ENCODE data around the gene ZNF688. TPM values are rescaled to one million over a fixed set of nuclear protein-coding genes. Genes with fewer than 3 reads are reported as not detected.
"Not testable (repeated sequence)": the region's sequence is repeated elsewhere in the genome, so short reads cannot be mapped to it uniquely, and the experiment has no call there.

The ZNF688 gene
- polyA plus RNA-seq (ENCODE audit: insufficient read length), result 13.6 TPM
- long read RNA-seq, donor 1, transcript ZNF688-201 (3 exons, 2,506 nt), result major isoform, 7 of 9 reads
- long read RNA-seq, donor 1, partial matches to known transcripts, result 0 of 9 reads
- long read RNA-seq, donor 1, other reads (novel, unspliced or antisense), result 0 of 9 reads
- long read RNA-seq, donor 2, transcript ZNF688-201 (3 exons, 2,506 nt), result major isoform, 5 of 7 reads
- long read RNA-seq, donor 2, partial matches to known transcripts, result 0 of 7 reads
- long read RNA-seq, donor 2, other reads (novel, unspliced or antisense), result 0 of 7 reads
- long read RNA-seq, donor 3, partial matches to known transcripts, result 0 of 6 reads
- long read RNA-seq, donor 3, other reads (novel, unspliced or antisense), result 0 of 6 reads
- long read RNA-seq, donor 4, partial matches to known transcripts, result 0 of 1 reads
- long read RNA-seq, donor 4, other reads (novel, unspliced or antisense), result 0 of 1 reads
- long read RNA-seq, donor 5, transcript ZNF688-201 (3 exons, 2,506 nt), result major isoform, 12 of 17 reads
- long read RNA-seq, donor 5, transcript ZNF688-204 (2 exons, 1,414 nt), result minor isoform, 5 of 17 reads
- long read RNA-seq, donor 5, partial matches to known transcripts, result 0 of 17 reads
- long read RNA-seq, donor 5, other reads (novel, unspliced or antisense), result 0 of 17 reads
- long read RNA-seq, donor 6, transcript ZNF688-201 (3 exons, 2,506 nt), result major isoform, 13 of 16 reads
- long read RNA-seq, donor 6, partial matches to known transcripts, result 0 of 16 reads
- long read RNA-seq, donor 6, other reads (novel, unspliced or antisense), result 0 of 16 reads
- long read RNA-seq, donor 7, transcript ZNF688-201 (3 exons, 2,506 nt), result major isoform, 6 of 10 reads
- long read RNA-seq, donor 7, partial matches to known transcripts, result 0 of 10 reads
- long read RNA-seq, donor 7, other reads (novel, unspliced or antisense), result 0 of 10 reads
- long read RNA-seq, donor 8, partial matches to known transcripts, result 0 of 5 reads
- long read RNA-seq, donor 8, other reads (novel, unspliced or antisense), result 0 of 5 reads

GRCh38 chr16:30571445-30572322, at the start of gene ZNF688:
ZNF688 (minus strand) TSS chr16:30571714; CDS start chr16:30571629, 85 bp downstream.
- peak; percentile 98 for DNase-seq

- DNase-seq, result no peak
Observed at GRCh38 chr16:30620169-30620568, 48.7 kb upstream of the ZNF688 start.

DNA sequence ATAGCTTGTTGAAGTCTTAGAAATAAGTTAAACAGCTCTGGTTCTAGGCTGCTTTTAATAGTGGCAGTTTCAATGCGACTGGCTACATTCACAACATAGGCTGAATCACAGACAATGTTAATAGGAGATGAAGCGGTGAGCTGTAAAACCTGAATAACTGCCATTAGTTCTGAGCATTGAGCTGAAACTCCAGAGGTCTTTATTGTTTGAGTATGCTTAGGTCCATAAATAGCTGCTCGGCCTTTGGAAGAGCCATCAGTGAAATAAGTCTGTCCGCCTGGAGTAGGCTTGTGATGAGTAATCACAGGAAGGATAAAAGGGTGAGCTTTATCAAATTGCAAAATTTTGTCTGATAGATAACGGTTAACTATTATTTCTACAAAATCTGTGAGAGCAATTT, 48.1 kb upstream of the ZNF688 start:
- no peak for DNase-seq

DNA sequence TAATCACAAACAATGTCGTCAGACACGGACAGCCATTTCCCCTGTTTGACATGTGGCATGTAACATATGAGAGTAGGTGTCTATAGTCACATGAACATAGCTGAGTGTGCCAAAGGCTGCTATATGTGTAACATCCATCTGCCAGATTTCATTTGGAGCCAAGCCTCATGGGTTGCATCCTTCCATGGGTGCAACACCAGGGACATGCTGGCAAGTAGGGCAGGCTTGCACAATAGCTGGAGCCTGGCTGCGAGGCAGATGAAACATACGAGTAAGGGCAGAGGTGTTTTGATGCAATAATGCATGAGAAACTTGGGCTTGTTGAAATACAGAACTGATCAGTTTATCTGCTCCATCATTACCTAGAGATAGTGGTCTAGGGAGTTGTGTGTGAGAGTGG, 47.7 kb upstream of the ZNF688 start:
- no peak for DNase-seq

DNA sequence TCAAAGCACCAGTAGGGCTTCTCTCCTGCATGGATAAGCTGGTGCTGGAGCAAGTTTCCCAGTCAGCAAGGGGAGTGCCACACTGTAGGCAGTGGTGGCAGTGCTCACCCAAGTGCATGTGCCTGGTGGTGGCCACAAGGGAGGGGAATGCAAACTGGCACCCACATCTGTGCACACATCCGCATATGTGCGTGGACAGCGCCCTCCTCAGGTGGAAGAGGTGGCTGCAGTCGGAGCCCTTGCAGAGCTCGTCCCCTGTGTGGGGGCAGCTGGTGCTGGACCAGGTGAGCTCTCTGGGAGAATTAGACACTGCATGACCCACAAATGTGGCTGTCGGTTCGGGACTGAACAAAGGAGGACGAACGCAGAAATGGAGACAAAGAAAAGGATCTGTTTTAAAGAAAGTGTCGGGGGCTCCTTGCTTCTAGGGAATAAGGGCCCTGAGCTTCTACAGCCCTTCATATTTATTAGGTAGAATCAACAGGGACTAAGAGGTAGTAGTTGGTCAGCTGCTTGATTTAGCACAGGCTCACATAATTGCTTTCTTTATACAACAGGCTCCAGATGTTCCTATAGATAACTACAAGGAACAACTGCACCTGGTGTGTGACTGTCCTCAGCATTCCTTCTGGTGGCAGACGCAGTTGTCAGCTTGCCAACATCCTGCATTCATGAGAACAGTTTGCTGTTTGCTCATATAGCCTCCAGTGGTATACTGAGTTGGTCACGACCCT, 44.0 kb upstream of the ZNF688 start:
- DNase-seq, result no peak

- DNase-seq, result peak; percentile 99
Observed at GRCh38 chr16:30609926-30610839, 38.7 kb upstream of the ZNF688 start, which contains the start of gene ZNF689. ZNF689 (minus strand) TSS chr16:30610389; CDS start chr16:30610041, 348 bp downstream.

DNA sequence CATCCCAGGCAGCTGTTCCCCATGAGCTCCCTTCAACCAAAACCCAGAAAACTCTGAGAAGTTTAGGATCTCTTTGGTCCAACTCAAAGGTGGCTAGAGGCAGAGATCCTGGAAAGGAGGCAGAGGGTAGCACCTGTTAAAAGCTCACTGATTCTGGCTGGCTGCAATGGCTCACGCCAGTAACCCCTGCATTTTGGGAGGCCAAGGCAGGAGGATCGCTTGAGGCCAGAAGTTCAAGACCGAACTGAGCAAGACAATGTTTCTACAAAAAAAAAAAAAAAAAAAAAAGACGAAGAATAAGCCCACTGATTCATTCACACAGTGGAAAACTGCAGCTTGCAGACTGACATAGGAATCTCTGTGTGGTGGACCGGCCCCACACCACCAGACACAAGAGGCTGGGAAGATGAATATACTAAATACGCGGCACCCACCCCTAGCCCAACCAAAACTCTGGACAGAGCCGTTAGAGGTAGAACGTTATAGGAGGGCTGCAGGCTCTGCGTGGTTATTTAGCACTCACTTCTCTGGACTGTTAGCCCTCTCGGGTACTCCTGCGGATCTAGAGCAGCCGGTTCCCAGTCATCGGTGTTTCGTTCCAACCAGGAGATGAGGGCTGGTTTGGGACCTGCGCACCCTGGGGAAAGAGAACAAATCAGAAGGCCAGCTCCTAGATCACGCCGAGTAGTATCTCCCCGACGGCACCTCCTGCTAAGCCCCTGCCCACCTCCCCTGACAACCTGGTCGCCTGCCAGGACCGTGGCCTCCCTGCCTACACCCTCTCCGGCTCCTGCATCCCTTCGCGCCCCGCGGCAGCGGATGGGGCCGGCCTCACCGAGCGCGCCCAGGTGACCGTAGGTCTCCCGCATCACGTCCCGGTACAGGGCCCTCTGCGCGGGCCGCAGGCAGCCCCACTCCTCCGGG, 37.8 kb upstream of the ZNF688 start:
- no peak for DNase-seq

DNA sequence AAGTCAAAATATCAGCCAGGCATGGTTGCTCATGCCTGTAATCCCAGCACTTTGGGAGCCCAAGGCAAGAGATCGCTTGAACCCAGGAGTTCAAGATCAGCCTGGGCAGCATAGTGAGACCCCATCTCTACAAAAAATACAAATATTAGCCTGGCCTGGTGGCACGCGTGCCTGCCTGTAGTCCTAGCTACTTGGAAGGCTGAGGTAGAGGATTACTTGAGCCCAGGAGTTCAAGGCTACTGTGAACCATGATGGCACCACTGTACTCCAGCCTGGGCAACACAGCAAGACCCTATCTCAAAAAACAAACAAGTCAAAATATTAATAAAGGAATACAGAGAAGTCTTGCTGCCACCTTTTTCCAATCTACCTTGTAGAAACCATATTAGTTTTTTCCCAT, 34.5 kb upstream of the ZNF688 start:
- DNase-seq, result no peak

GRCh38 chr16:30605158-30605557, 33.6 kb upstream of the ZNF688 start:
- DNase-seq, result no peak

DNA sequence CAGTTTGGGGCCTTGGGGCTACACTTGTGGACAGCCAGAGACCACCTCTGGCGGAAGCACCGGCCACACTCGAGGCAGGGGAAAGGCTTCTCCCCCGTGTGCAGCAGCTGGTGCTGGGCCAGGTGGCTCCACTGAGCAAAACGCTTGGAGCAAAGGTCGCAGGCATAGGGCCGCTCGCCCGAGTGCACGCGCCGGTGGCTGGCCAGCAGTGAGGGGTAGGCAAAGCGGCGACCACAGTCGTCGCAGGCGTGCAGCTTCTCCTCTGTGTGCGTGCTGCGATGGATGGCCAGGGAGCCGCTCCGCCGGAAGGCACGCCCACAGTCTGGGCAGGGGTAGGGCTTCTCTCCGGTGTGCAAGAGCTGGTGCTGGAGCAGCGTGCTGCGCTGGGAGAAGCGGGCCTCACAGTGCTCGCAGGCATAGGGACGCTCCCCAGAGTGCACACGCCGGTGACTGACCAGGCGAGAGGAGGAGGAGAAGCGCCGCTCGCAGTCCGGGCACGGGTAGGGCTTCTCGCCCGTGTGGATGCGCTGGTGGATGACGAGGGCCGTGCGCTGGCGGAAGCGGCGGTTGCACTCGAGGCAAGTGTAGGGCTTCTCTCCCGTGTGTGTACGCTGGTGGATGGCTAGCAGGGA, 32.9 kb upstream of the ZNF688 start:
- DNase-seq, result no peak

DNA sequence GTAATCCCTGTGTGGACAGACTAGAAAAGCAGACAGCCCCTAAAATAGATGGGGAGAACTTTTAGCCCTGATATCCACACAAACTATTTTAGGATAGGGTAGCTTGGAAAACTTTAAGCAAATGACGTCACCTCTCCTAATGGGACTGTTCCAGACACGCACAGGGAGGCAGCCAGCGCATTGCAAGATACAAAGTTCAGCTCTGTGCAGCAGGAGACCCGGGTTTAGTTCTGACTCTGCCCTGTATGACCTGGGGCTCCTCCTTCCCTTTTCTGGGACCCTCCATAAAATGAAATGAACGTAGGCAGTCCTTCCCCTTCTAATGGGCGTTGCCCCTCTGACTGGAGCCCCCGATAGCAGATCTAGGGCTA, 32.4 kb upstream of the ZNF688 start:
- DNase-seq, result no peak

DNA sequence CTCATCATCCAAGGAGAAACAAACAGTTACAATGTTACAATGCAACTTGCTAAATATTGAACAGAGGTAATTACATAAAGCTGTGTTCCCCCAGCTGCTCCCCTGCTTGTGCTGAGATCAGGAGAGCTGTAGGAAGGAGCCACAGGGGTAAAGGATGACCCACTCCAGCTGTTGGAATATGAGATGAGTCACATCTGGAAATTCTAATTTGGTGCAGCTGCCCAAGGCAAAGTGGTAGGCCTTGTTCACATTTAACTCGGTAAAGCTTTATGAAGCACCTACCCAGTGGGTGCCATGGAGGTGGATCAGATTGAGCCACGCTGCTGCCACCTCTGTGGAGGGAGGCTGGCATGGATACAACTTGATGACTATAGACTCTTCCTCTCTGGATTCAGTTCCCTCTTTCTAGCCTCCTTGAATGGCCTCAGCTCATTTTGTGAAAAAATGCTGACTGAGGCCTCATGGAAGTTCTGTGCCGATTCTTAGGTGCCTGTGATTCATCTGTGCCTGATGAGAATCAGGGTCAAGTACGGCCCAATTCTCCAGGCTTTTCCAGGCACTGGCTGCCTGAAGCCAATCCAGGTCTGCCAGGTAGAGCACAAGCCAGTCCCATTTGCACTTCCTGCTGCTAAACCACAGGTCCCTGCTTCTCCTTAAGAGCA, 31.2 kb upstream of the ZNF688 start:
- DNase-seq, result no peak

DNA sequence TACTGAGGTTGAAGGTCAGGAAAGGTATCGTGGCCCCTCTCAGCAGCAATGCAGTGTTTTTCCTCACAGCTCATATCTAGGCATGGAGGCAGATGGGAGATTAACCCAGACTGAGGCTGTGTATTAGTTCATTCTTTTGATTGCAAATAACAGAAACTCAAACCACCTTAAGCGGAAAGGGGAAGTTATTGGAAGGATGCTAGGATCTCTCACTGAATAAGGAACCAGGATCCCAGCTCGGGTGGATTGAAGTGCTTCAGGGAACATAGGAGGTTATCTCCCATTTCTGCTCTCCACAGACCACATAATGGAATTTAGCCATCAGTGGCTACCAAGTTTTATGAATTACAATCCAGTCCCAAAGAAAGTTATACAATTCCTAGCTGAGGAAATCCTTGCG, 30.5 kb upstream of the ZNF688 start:
- no peak for DNase-seq

- no peak for DNase-seq
Observed at GRCh38 chr16:30600929-30601328, 29.4 kb upstream of the ZNF688 start.

GRCh38 chr16:30600215-30600614, 28.7 kb upstream of the ZNF688 start:
- DNase-seq, result no peak

GRCh38 chr16:30592871-30593270, 21.4 kb upstream of the ZNF688 start:
- no peak for DNase-seq

DNA sequence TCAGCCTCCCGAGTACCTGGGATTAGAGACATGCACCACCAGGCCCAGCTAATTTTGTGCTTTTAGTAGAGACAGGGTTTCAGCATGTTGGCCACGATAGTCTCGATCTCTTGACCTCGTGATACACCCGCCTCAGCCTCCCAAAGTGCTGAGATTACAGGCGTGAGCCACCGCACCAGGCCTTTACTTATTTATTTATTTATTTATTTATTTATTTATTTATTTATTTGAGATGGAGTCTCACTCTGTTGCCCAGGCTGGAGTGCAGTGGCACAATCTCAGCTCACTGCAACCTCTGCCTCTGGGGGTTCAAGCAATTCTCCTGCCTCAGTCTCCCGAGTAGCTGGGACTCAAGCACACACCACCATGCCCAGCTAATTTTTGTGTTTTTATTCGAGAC, 19.4 kb upstream of the ZNF688 start:
- DNase-seq, result not testable (repeated sequence)

- not testable (repeated sequence) for DNase-seq
Observed at GRCh38 chr16:30589582-30589981, 18.1 kb upstream of the ZNF688 start.
